Adrenal gland (tissue), 12 donors: ENCODE data around the gene VAMP5. TPM values are rescaled to one million over a fixed set of nuclear protein-coding genes. Genes with fewer than 3 reads are reported as not detected.

Source experiments
- DNase-seq, 7 donors: peaks; one replicate each; pipeline ENCODE4 v3.0.0-alpha.2; 2019 to 2020
- H3K27ac ChIP-seq, 5 donors: fragments of 200-600 bp; sonication (generic) in 4 of 5; 1 replicate in 3 of 5; 2 replicates in 2 of 5; pipeline versions ENCODE4 v1.5.1 to v1.8.0; 2016 to 2020; ENCODE audit warnings: mild to moderate bottlenecking in 1 of 5
- H3K27me3 ChIP-seq: fragments of 200-600 bp; 2 replicates; pipeline ENCODE4 v1.8.0; 2021
- H3K36me3 ChIP-seq, 2 donors: fragments of 200-600 bp; replicated peaks in 1 of 2; 1 replicate in 1 of 2; 2 replicates in 1 of 2; pipeline versions ENCODE4 v1.5.1 to v1.8.0; 2018 to 2022
- H3K4me1 ChIP-seq, 2 donors: fragments of 200-600 bp; replicated peaks in 1 of 2; 1 replicate in 1 of 2; 2 replicates in 1 of 2; pipeline versions ENCODE4 v1.5.1 to v1.8.0; 2018 to 2021
- H3K4me3 ChIP-seq, 4 donors: fragments of 200-600 bp; sonication (generic) in 3 of 4; one replicate each; pipeline ENCODE4 v1.5.1; 2016 to 2018
- H3K9me3 ChIP-seq, 3 donors: fragments of 200-600 bp; sonication (generic) in 1 of 3; replicated peaks in 1 of 3; 1 replicate in 2 of 3; 2 replicates in 1 of 3; pipeline versions ENCODE4 v1.5.1 to v1.8.0; 2016 to 2021
- CTCF ChIP-seq, 6 experiments: fragments of 450-650 bp in 4 of 6; fragments of 200-600 bp in 2 of 6; sonication (generic) in 1 of 6; IDR thresholded peaks; 1 replicate in 5 of 6; 2 replicates in 1 of 6; pipeline versions ENCODE4 v1.5.1 to v1.8.0; 2016 to 2021; ENCODE audit warnings: antibody characterized with exemption in 6 of 6, mild to moderate bottlenecking in 2 of 6, moderate library complexity in 1 of 6
- POLR2A ChIP-seq, 2 donors: fragments of 450-650 bp; IDR thresholded peaks; one replicate each; pipeline ENCODE4 v1.6.1; 2017; ENCODE audit warnings: antibody characterized with exemption in 2 of 2, mild to moderate bottlenecking in 2 of 2, moderate library complexity in 1 of 2
- WGBS, 4 donors: extraction: QIAGEN DNeasy Blood & Tissue Kit in 2 of 4; methylation state at CpG; one replicate each; pipeline versions ENCODE4 v1.1.5 to v1.1.7; 2013 to 2017; 5-methylcytosine and 5-hydroxymethylcytosine counted together
- intact Hi-C, 2 donors: fragments of 100-400 bp; cut with DNase I; formaldehyde crosslinking; loops; one replicate each; pipeline versions ENCODE4 v1.14.1 to v1.15.0; 2022 to 2023
- polyA plus RNA-seq, 3 donors: library from polyadenylated mRNA; stranded (reverse); fragments of 200-250 nt in 2 of 3; fragments of 350-450 nt in 1 of 3; fragmentation: Illumina TruSeq in 1 of 3; extraction: RNeasy Lipid Tissue Mini Kit (QIAGEN cat#74804) in 1 of 3; gene quantifications; one replicate each; pipeline ENCODE4 v1.2.3, GENCODE V29; 2013 to 2014
- total RNA-seq, 9 donors: library from RNA; depleted of rRNA in 4 of 9; stranded (reverse); fragments of >200 nt in 4 of 9; fragments of 120-200 nt in 1 of 9; fragmentation: NEBNext Ultra II Directional in 1 of 9; extraction: Animal tissue kit (Norgen Biotek cat#: 25700) in 1 of 9; gene quantifications; one replicate each; pipeline versions ENCODE4 v1.1.0 to v1.2.4, GENCODE V29; 2013 to 2023
- donor health status: healthy with polysubstance abuse.
- donor health status: Bipolar disorder and iron deficiency.
- donor health status: DM: yes; HTN: yes; CAD: no.
- donor health status: DM: no; HTN: no; CAD: no.
- donor health status: DM: no; HTN: no; CAD: no.
- donor health status: DM: yes; HTN: yes; CAD: no.

The VAMP5 gene
- total and polyA plus RNA-seq, 12 donors, result 30.2 to 130 (median 78.3) TPM

GRCh38 chr2:85551698-85552678 is 32.2 kb upstream of the VAMP5 start:
- H3K9me3 ChIP-seq, result no peaks in the 10 kb centered on the region
- TF ChIP-seq POLR2A (IDR thresholded peaks at IDR 0.05), result no peak
- peak; percentile 81 to 97 (median 94) for TF ChIP-seq CTCF (IDR thresholded peaks at IDR 0.05)

DNA sequence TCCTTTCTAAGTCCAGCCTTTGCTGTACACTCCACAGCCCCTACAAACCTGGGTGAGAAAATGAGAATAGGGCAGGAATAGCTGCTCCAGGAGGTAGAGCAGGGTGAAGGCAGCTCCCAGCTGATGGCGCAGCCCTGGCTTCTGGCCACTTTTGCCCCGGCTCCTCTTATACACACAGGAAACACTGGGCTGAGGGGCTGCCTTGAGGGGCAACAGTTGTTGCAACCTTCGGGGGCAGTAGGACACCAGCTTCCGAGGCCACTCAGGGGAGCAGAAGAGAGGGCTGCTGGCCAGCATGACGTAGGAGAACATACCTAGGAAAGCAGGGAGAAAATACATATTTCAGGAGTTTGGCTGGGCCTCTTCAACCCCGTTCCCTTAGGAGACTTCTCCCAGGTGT is 31.0 kb upstream of the VAMP5 start:
- no peaks in the 10 kb centered on the region for H3K27me3 ChIP-seq
- H3K9me3 ChIP-seq, result no peaks in the 10 kb centered on the region
- H3K4me1 ChIP-seq, result peaks cover 0 to 22% of the 10 kb centered on the region in 2 donors
- H3K36me3 ChIP-seq, result peaks cover 0 to 58% of the 10 kb centered on the region in 2 donors
- intact Hi-C loops, result loop anchor here in 1 of 2 donors (2.0 kb wide), 1 partner anchor 132 kb away; no protein-coding TSS in a partner anchor
- no peak overlapping the region for H3K4me3 ChIP-seq
- TF ChIP-seq POLR2A (IDR thresholded peaks at IDR 0.05), result no peak
- no peak for TF ChIP-seq CTCF (IDR thresholded peaks at IDR 0.05)
- WGBS, 4 donors, result 68 to 89% (median 83%) methylated on average over 5 to 6 of the region's 6 CpGs
- DNase-seq, result no peak
- no peak overlapping the region for H3K27ac ChIP-seq

More at GRCh38 chr2:85551698-85552678, 32.2 kb upstream of the VAMP5 start:
- H3K4me1 ChIP-seq, result peaks cover 0 to 25% of the 10 kb centered on the region in 2 donors
- H3K27me3 ChIP-seq, result no peaks in the 10 kb centered on the region
- H3K36me3 ChIP-seq, result peaks cover 0 to 54% of the 10 kb centered on the region in 2 donors
- DNase-seq, result peak; percentile 78 to 94 (median 82)
- H3K4me3 ChIP-seq, result no peak overlapping the region
- no peak overlapping the region for H3K27ac ChIP-seq
- 56 to 65% (median 60%) methylated on average over 9 of the region's 9 CpGs for WGBS, 4 donors
- intact Hi-C loops, result loop anchor here (2.0 kb wide), 1 partner anchor 131 kb away; no protein-coding TSS in a partner anchor

GRCh38 chr2:85554980-85555612 is 29.1 kb upstream of the VAMP5 start:
- Histone ChIP-seq H3K27me3 (no peaks in the 10 kb centered on the region), H3K36me3 (peaks cover 0 to 63% of the 10 kb centered on the region in 2 donors)
- intact Hi-C loops, result no loop called here

More at GRCh38 chr2:85554980-85555612, 29.1 kb upstream of the VAMP5 start:
- Histone ChIP-seq H3K27ac (no peak overlapping the region), H3K9me3 (no peaks in the 10 kb centered on the region), H3K4me1 (peaks cover 0 to 28% of the 10 kb centered on the region in 2 donors), H3K4me3 (no peak overlapping the region)
- TF ChIP-seq POLR2A (IDR thresholded peaks at IDR 0.05) (no peak), CTCF (IDR thresholded peaks at IDR 0.05) (no peak)
- WGBS, 4 donors, result 80 to 92% (median 89%) methylated on average over 3 of the region's 3 CpGs
- no peak for DNase-seq
